Fibroblast of skin of abdomen (primary cell): Measurements from ENCODE around the gene CMTR1. TPM values are rescaled to one million over a fixed set of nuclear protein-coding genes. Genes with fewer than 3 reads are reported as not detected.
"Not testable (repeated sequence)": the region's sequence is repeated elsewhere in the genome, so short reads cannot be mapped to it uniquely, and the experiment has no call there.

ENCODE experiments used
- DNase-seq: peaks from one replicate; pipeline ENCODE4 v3.0.0-alpha.2; 2013
- polyA plus RNA-seq, 2 experiments: library from polyadenylated mRNA; unstranded; fragments of 120-200 nt; gene quantifications; one replicate each; pipeline ENCODE4 v1.2.1, GENCODE V29; 2013; ENCODE audit not compliant: insufficient read length in 2 of 2

Gene CMTR1
- polyA plus RNA-seq (2013, experiment 1 of 2; ENCODE audit: insufficient read length): 33.0 TPM
- polyA plus RNA-seq (2013, experiment 2 of 2; ENCODE audit: insufficient read length): 31.3 TPM

GRCh38 chr6:37432916-37433656 is at the start of gene CMTR1:
Gene CMTR1, plus strand, starts transcription at chr6:37433221. Its CDS starts 2,409 bp downstream, at chr6:37435630.
- DNase-seq: peak; percentile 91

DNA sequence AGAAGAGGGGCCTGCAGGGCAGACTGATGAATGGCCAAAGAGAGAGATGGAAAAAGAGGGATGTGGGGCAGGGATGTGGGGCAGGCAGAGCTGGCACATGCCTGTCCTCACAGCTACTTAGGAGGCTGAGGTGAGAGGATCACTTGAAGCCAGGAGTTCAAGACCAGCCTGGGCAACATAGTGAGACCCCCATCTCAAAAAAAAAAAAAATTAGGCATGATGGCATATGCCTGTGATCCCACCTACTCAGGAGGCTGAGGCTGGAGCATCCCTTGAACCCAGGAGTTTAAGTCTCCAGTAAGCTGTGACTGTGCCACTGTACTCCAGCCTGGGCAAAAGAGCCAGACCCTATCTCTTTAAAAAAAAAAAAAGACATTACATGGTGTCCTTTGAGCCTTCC is 44.4 kb upstream of the CMTR1 start:
- no peak for DNase-seq

- DNase-seq: no peak
Measured at GRCh38 chr6:37389857-37390256, 43.2 kb upstream of the CMTR1 start.

DNA sequence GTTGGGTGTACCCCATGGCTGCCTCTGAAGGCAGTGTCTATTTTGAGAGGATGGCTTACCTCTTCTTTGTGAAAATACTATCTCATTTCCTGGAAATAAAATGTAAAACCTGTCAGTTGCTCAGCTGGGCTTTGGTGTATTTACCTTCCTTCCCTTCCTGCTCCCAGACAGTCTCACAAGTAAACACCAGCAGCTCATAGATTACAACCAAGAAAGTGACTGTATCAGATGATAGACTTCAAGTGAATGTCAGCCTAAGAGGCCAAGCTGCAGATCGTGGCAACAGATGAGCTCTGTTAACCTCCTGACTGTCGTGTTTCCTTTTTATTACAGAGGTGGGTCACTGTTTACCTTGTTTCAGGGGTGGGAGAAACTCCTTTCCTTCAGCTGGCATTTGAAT is 41.9 kb upstream of the CMTR1 start:
- DNase-seq: no peak

DNA sequence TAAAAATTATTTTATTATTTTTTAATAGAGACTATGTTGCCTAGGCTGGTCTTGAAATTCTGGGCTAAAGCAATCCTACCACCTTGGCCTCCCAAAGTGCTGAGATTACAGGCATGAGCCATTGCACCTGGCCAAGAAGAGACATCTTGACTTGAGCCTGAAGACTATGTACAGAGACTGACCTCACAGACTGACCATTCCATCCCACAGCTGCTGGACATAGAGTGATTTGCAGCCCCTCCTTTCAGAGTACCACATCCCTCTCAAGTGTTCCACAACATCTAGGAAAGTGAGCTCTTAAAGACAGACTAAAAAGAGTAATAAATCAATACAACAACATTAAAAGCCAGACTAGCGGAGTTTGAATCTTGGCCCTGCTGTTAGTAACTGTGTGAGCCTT is 40.2 kb upstream of the CMTR1 start:
- no peak for DNase-seq

DNA sequence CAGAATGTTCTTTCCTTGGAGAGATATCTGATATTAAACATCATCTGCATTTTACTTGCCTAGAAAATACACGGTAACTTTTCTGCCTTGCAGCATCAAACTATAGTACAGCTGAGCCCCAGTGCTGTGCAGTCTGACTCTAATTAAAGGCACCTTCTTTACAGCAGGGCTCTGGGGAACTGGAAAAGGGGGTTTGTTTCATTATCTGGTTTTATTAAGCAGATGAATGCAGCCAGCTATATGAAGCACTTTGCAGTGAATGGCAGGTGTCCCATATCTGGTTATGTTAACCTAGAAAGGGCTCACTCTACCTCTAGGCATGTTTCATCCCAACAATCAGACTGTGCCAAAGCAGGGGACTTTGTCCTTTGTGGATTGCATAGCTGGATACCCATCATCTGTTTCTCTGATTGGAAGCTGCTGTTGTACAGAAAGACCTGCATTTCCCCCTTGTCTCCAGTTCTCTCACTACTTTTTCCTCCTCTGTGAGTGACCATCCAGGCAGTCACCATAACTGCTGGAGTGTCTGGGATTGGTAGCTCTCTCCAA is 39.6 kb upstream of the CMTR1 start:
- no peak for DNase-seq

DNA sequence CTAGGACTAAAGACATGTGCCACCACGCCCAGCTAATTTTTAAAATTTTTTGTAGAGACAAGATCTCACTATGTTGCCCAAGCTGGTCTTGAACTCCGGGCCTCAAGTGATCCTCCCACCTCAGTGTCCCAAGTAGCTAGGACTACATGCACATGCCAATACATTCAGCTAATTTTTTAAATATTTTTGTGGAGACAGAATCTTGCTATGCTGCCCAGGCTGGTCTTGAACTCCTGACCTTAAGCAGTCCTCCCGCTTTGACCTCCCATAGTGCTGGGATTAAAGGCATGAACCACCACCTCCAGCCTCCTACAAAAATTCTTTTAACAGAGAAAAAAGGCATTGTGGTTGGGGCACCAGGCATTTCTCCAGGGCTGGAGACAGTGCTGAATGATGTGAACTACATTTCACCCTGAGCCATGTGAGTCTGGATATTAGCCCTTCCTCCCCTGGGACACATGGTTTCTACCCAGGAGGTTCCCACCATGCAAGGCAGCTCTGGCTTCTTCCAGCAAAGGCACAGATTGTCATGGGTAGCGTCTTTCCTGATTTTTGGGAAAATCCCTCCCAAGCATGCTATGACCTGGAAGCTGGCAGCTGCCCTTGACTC is 36.3 kb upstream of the CMTR1 start:
- peak; percentile 81 for DNase-seq

DNA sequence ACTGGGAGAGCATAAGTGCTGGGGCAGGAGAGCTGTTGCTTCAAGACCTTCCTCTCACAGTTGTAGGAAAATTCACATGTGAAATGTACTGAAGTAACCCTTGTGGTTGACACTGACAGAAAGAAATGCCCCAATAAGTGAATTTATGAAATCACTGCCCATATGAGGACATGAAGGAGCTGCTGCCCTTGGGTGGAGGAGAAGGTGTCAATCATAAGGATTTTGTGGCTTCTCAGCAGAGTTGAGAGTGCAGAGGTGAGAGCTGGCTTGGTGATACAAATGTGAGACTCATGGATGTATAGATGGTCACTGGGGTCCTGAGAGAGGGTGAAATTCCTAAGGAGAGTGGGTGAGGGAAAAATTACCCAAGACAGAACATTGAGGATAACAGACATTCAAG is 33.9 kb upstream of the CMTR1 start:
- DNase-seq: no peak

DNA sequence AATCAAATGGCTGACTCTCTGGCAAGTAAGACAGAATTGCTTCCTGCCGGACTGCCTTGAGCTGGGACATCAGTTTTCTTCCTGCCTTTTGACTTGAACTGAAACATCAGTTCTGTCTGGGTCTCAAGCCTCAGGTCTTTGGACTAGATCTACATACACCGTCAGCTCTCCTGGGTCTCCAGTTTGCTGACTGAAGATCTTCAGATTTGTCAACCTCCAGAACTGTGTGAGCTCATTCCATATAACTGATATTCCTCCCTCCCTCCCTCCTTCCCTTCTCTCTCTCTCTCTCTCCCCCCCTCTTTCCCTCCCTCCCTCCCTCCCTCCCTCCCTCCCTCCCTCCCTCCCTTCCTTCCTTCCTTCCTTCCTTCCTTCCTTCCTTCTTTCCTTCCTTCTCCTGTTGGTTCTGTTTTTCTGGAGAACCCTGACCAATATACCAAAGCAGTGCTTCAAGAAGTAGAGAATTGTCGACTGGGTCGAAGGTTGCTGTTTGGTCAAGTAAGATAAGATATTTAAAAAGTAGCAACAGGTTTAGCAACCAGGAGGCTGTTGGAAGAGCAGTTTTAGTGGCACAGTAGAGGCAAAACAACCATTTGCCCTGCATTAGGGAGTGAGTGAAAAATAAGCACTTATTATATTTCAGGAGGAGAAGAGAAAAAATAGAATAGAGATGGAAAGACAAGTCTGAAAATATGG is 33.1 kb upstream of the CMTR1 start:
- DNase-seq: no peak

DNA sequence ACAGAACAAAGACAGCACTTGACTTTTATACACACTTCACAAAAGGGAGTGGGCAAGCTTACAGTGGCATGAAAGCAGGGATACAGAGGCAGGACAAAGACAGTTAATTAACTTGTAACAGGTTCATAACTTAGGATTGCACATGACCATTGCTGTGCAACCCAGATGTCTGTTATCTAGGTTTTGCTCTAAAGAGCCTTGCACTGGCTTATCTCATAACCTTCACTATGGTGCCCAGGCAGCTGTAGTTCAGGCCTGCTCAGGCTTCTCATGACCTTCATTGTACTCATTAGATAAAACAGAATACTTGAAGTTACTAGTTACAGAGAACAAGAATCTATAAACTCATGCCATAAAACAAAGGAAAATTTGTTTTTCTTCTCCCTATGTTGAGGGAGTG is 31.4 kb upstream of the CMTR1 start:
- not testable (repeated sequence) for DNase-seq

GRCh38 chr6:37406726-37407341 is 26.2 kb upstream of the CMTR1 start:
- no peak for DNase-seq

DNA sequence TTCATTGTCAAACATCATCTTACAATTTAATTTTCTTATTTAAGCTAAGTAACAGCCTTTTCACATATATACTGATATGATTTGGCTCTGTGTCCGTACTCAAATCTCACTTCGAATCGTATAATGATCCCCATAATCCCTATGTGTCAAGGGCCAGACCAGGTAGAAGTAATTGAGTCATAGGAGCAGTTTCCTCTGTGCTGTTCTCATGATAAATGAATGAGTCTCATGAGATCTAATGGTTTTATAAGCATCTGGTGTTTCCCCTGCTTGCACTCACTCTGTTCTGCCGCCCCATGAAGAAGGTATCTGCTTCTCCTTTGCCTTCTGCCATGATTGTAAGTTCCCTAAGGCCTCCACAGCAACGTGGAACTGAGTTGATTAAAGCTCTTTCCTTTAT is 25.1 kb upstream of the CMTR1 start:
- DNase-seq: no peak

DNA sequence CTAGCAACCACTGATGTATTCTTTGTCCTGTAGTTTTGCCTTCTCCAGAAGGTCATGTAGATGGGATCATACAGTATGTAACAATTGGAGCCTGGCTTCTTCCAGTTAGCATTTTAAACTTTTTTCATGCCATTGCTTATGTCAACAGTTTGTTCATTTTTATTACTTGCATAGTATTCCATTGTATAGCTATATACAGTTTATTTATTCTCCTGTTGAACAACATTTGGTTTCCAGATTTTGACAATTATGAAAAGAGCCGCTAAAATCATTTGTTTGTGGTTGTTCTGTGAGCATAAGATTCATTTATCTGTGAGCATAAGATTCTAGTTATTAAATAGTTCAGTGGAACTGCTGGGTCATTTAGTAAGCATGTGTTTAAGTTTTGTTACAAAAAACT is 23.5 kb upstream of the CMTR1 start:
- no peak for DNase-seq

- no peak for DNase-seq
Measured at GRCh38 chr6:37417393-37417792, 15.6 kb upstream of the CMTR1 start.

- DNase-seq: no peak
Measured at GRCh38 chr6:37418722-37419121, 14.3 kb upstream of the CMTR1 start.

DNA sequence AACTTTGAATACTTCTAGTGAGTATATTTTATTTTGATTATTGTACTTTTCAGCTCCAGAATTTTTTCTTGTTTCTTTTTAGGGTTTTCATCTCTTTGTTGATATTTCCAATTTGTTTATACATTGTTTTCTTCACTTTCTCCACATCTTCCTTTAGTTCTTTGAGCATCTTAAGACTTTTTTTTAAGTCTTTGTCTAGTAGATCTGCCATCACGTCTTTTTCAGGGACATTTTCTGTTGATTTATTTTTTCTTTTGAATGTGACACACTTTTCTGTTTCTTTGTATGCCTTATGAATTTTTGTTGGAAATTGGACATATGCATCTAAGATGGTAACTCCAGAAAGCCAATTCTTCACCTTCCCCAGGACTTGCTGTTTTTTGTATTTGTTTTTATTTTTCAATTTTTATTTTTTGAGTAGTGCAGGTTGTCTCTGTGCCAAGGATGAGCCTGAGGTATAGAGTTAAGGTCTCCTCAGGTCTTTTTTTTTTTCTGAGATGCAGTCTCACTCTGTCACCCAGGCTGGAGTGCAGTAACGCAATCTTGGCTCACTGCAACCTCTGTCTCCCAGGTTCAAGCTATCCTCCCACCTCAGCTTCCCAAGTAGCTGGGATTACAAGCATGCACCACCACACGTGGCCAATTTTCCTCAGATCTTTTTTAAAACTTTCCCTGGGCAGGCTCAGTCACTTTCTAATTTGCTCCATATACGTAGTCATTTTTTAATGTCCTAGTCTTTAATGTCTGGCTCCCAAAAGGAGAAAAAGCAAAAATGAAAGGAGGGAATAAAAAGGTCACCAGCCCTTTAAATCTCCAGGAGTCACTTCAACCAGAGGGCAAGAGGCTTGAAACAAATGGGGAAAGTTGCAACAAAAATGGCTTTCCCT is 6.7 kb upstream of the CMTR1 start:
- no peak for DNase-seq

GRCh38 chr6:37426945-37427510 is 6.0 kb upstream of the CMTR1 start:
- no peak for DNase-seq

- no peak for DNase-seq
Measured at GRCh38 chr6:37429352-37429750, 3.7 kb upstream of the CMTR1 start.

DNA sequence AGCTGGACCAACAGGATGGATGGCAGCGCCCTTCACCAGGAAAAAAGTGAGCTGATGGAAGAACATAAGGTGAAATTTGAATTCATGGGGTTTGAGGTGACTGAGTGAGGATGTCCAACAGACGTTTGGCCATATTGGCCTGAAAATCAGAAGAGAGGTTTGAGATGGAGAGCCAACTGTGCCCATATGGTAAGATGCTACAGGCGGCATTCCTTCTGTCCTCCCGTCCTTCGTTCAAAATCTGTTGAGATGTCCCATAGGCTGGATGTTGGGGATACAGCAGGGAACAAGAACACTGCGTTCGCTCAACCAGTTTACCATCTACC is 468 bp upstream of the CMTR1 start:
- DNase-seq: no peak

- DNase-seq: peak; percentile 4
Measured at GRCh38 chr6:37433657-37434271, 743 bp downstream of the CMTR1 start.

DNA sequence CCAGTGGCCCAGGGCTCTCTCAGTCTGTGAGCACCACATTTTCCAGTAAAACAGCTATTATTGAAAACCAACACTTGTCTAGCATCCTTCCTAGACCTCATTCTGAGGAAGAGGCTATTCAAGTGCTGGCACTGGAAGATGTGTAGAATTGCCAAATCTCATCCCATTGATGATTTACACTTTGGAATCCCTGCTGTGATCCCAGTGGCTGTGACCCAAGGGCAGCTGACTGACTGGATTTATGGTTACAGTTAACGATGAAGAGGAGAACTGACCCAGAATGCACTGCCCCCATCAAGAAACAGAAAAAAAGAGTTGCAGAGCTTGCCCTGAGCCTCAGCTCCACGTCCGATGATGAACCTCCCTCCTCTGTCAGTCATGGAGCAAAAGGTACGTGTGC is 2.4 kb downstream of the CMTR1 start:
- DNase-seq: no peak
